Activated CD8-positive, alpha-beta memory T cell treated with anti-CD3 and anti-CD28 coated beads, Interleukin-2, amount 50 U/mL, for 1 hour (primary cell): Measurements from ENCODE around the gene ZNF296.
A peak's percentile ranks its signal among the peaks of the same experiment; 100 is the strongest.

Experiments
- DNase-seq: peaks from one replicate; pipeline ENCODE4 v3.0.0-alpha.2; 2020; ENCODE audit errors: extremely low read depth

The ZNF296 gene

GRCh38 chr19:45103508-45104319, 27.4 kb upstream of the ZNF296 start:
- no peak for DNase-seq

- DNase-seq: no peak
Measured at GRCh38 chr19:45103156-45103507, 26.9 kb upstream of the ZNF296 start.

GRCh38 chr19:45102481-45102880, 26.2 kb upstream of the ZNF296 start:
- no peak for DNase-seq

GRCh38 chr19:45101806-45102205, 25.5 kb upstream of the ZNF296 start:
- no peak for DNase-seq

- no peak for DNase-seq
Measured at GRCh38 chr19:45100846-45101252, 24.6 kb upstream of the ZNF296 start.

- no peak for DNase-seq
Measured at GRCh38 chr19:45100201-45100600, 23.9 kb upstream of the ZNF296 start.

GRCh38 chr19:45099467-45100191, 23.4 kb upstream of the ZNF296 start:
- no peak for DNase-seq

GRCh38 chr19:45098521-45099466, 22.5 kb upstream of the ZNF296 start:
- no peak for DNase-seq

- no peak for DNase-seq
Measured at GRCh38 chr19:45097776-45098520, 21.7 kb upstream of the ZNF296 start.

- no peak for DNase-seq
Measured at GRCh38 chr19:45097450-45097775, 21.1 kb upstream of the ZNF296 start.

- no peak for DNase-seq
Measured at GRCh38 chr19:45096700-45097099, 20.4 kb upstream of the ZNF296 start.

GRCh38 chr19:45095496-45096413, 19.5 kb upstream of the ZNF296 start:
- DNase-seq: no peak

GRCh38 chr19:45094707-45095106, 18.4 kb upstream of the ZNF296 start:
- DNase-seq: no peak

GRCh38 chr19:45094137-45094536, 17.9 kb upstream of the ZNF296 start:
- no peak for DNase-seq

GRCh38 chr19:45092747-45093678, 16.7 kb upstream of the ZNF296 start, which contains the start of gene PPP1R37:
TSS of gene PPP1R37 (plus strand) at chr19:45093179. CDS start at chr19:45093326, 147 bp downstream.
- DNase-seq: peak; percentile 89

GRCh38 chr19:45091031-45091923, 15.0 kb upstream of the ZNF296 start:
- DNase-seq: peak; percentile 94

- DNase-seq: no peak
Measured at GRCh38 chr19:45090606-45091005, 14.3 kb upstream of the ZNF296 start.

GRCh38 chr19:45090034-45090433, 13.8 kb upstream of the ZNF296 start:
- no peak for DNase-seq
